IPS-NIHi11 (cell line): ENCODE results near the gene IFFO2.
"Not testable (repeated sequence)": the region's sequence is repeated elsewhere in the genome, so short reads cannot be mapped to it uniquely, and the experiment has no call there.

Experiments used
- DNase-seq: peaks from one replicate; pipeline ENCODE4 v3.0.0; 2012; ENCODE audit warnings: mixed read lengths, low spot score

The IFFO2 gene

GRCh38 chr1:18874600-18874999, 81.9 kb downstream of the IFFO2 start:
- no peak for DNase-seq

GRCh38 chr1:18874036-18874435, 82.4 kb downstream of the IFFO2 start:
- DNase-seq = no peak

- DNase-seq = no peak
These were observed 84.3 kb downstream of the IFFO2 start for GRCh38 chr1:18872071-18872611.

GRCh38 chr1:18871401-18872070, 84.9 kb downstream of the IFFO2 start:
- no peak for DNase-seq

- DNase-seq = no peak
These were observed 85.5 kb downstream of the IFFO2 start for GRCh38 chr1:18870957-18871356.

GRCh38 chr1:18870595-18870865, 85.9 kb downstream of the IFFO2 start:
- DNase-seq = not testable (repeated sequence)

GRCh38 chr1:18869847-18870594, 86.5 kb downstream of the IFFO2 start:
- DNase-seq = no peak

- no peak for DNase-seq
These were observed 87.6 kb downstream of the IFFO2 start for GRCh38 chr1:18868801-18869424.

- DNase-seq = no peak
These were observed 88.1 kb downstream of the IFFO2 start for GRCh38 chr1:18868354-18868753.

GRCh38 chr1:18866846-18867245, 89.6 kb downstream of the IFFO2 start:
- no peak for DNase-seq

- no peak for DNase-seq
These were observed 90.2 kb downstream of the IFFO2 start for GRCh38 chr1:18866314-18866713.

GRCh38 chr1:18865176-18865575, 91.3 kb downstream of the IFFO2 start:
- DNase-seq = no peak

- DNase-seq = no peak
These were observed 94.9 kb downstream of the IFFO2 start for GRCh38 chr1:18861590-18861989.

GRCh38 chr1:18861082-18861481, 95.4 kb downstream of the IFFO2 start:
- DNase-seq = no peak

- no peak for DNase-seq
These were observed 96.9 kb downstream of the IFFO2 start, which contains the start of gene TAS1R2 for GRCh38 chr1:18859560-18859959. TSS of gene TAS1R2 (minus strand) at chr1:18859660. CDS start at chr1:18859660, 0 bp downstream.

GRCh38 chr1:18858070-18858688, 98.3 kb downstream of the IFFO2 start:
- DNase-seq = no peak

GRCh38 chr1:18856435-18856834, 100.0 kb downstream of the IFFO2 start:
- DNase-seq = no peak

GRCh38 chr1:18855573-18855972, 100.9 kb downstream of the IFFO2 start:
- DNase-seq = no peak

GRCh38 chr1:18854331-18855025, 102.0 kb downstream of the IFFO2 start:
- no peak for DNase-seq
